GM23248 (cell line): ENCODE results near the gene RPL36A.

ENCODE experiments used
- EZH2 ChIP-seq: fragments of 200-600 bp; sonication (generic); IDR thresholded peaks from 2 replicates; pipeline ENCODE4 v1.6.1; 2018; ENCODE audit warnings: antibody characterized with exemption, mild to moderate bottlenecking; ENCODE audit not compliant: insufficient read depth, poor library complexity, severe bottlenecking
- EZH2phosphoT487 ChIP-seq: fragments of 200-600 bp; sonication (generic); IDR thresholded peaks from 2 replicates; pipeline ENCODE4 v1.6.1; 2018; ENCODE audit warnings: antibody characterized with exemption, moderate library complexity, mild to moderate bottlenecking, low read depth; ENCODE audit not compliant: insufficient read depth

DNA sequence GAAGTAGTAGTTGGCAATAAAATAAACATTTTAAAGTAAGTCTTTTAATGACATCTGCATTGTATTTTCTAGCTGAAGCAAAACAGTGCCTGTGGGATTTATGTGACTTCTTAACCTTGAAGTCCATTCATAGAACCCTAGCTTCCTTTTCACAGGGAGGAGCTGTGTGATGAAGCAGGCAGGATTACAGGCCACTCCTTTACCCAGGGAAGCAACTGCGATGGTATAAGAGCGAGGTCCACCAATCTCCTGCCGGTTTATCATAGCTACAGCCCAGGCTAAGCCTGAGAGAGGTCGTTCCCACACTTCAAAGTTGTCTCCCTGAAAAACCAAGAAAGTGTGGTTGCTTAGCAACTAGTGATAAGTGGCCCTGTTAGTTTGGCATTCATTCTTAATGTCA lies 7.0 kb downstream of the RPL36A start:
- TF ChIP-seq EZH2 (no peak), EZH2phosphoT487 (no peak)
